GM21528 (cell line): Measurements from ENCODE around the gene GOLGA6L24.
"Not testable (repeated sequence)": the region's sequence is repeated elsewhere in the genome, so short reads cannot be mapped to it uniquely, and the experiment has no call there.

Source experiments
- ATAC-seq: cut with Tn5 transposase; IDR thresholded peaks from one replicate; pipeline ENCODE4 v1.9.1; 2021; ENCODE audit warnings: mild to moderate bottlenecking, moderate library complexity; ENCODE audit not compliant: unreplicated experiment, low FRiP score

GOLGA6L24 gene

GRCh38 chr15:28357984-28358383 is at the start of gene GOLGA6L24:
Gene GOLGA6L24 (minus strand): TSS chr15:28358084. CDS start chr15:28358023, 61 bp downstream.
- not testable (repeated sequence) for ATAC-seq

GRCh38 chr15:28402774-28403435 is 45.0 kb upstream of the GOLGA6L24 start:
- ATAC-seq: not testable (repeated sequence)

GRCh38 chr15:28396022-28396421 is 38.1 kb upstream of the GOLGA6L24 start:
- ATAC-seq: not testable (repeated sequence)

- not testable (repeated sequence) for ATAC-seq
Observed at GRCh38 chr15:28380053-28380452, 22.2 kb upstream of the GOLGA6L24 start.

GRCh38 chr15:28378364-28378763 is 20.5 kb upstream of the GOLGA6L24 start, which contains the start of gene GOLGA8F:
Gene GOLGA8F (plus strand): TSS chr15:28378664. CDS start chr15:28378762, 98 bp downstream.
- ATAC-seq: not testable (repeated sequence)

GRCh38 chr15:28365502-28365901 is 7.6 kb upstream of the GOLGA6L24 start:
- ATAC-seq: not testable (repeated sequence)

- ATAC-seq: not testable (repeated sequence)
Observed at GRCh38 chr15:28322129-28322588, 35.7 kb downstream of the GOLGA6L24 start, which contains the start of gene HERC2. Gene HERC2 (minus strand): TSS chr15:28322179. CDS start chr15:28321433, 746 bp downstream.

GRCh38 chr15:28321358-28322078 is 36.4 kb downstream of the GOLGA6L24 start:
- not testable (repeated sequence) for ATAC-seq

- not testable (repeated sequence) for ATAC-seq
Observed at GRCh38 chr15:28319725-28320124, 38.2 kb downstream of the GOLGA6L24 start.

- not testable (repeated sequence) for ATAC-seq
Observed at GRCh38 chr15:28318828-28319227, 39.1 kb downstream of the GOLGA6L24 start.

- ATAC-seq: not testable (repeated sequence)
Observed at GRCh38 chr15:28318122-28318521, 39.8 kb downstream of the GOLGA6L24 start.

- not testable (repeated sequence) for ATAC-seq
Observed at GRCh38 chr15:28316958-28317357, 40.9 kb downstream of the GOLGA6L24 start.

- not testable (repeated sequence) for ATAC-seq
Observed at GRCh38 chr15:28310454-28310853, 47.4 kb downstream of the GOLGA6L24 start.

- ATAC-seq: not testable (repeated sequence)
Observed at GRCh38 chr15:28308718-28309117, 49.2 kb downstream of the GOLGA6L24 start.
